CD4-positive, alpha-beta T cell treated with Interferon alpha-2 for 1 hour (primary cell): ENCODE results near the gene MEF2B.
"Not testable (repeated sequence)": the region's sequence is repeated elsewhere in the genome, so short reads cannot be mapped to it uniquely, and the experiment has no call there.

Experiments
- DNase-seq, 2 donors: peaks; one replicate each; pipeline ENCODE4 v3.0.0-alpha.2; 2020 to 2022

The MEF2B gene

DNA sequence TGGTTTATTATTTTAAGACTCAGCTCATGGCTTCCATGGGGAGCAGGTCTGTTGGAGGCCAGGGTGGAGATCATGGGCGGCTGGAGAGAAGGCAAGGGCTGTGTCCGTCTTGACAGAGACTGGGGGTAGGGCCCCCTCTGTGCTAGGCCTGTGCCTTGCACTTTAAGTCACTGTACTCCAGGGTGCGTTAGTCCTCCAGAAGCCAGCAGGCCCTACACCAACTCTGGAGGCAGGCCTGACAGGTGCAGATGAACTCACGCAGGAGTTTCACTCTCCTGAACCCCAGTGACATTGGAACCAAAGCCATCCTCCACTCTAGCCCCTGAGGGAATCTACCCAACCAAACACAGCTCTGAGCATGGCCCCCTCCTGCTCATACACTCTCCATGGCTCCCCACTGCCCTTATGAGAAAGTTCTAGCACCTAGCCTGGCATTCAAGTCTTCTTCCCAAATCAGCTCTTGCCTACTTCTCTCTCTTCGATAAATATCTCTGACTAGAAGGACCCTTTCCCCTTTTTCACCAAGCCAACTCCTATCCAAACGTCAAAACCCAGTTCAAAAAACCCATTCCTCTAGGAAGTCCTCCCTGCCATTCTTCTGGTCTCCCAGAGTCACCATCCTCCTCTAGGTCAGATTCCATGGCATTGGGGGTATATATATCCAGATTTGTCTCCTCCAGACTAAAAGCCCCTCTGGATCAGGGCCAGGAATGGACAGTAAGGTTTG, 15.1 kb downstream of the MEF2B start:
- DNase-seq: no peak

DNA sequence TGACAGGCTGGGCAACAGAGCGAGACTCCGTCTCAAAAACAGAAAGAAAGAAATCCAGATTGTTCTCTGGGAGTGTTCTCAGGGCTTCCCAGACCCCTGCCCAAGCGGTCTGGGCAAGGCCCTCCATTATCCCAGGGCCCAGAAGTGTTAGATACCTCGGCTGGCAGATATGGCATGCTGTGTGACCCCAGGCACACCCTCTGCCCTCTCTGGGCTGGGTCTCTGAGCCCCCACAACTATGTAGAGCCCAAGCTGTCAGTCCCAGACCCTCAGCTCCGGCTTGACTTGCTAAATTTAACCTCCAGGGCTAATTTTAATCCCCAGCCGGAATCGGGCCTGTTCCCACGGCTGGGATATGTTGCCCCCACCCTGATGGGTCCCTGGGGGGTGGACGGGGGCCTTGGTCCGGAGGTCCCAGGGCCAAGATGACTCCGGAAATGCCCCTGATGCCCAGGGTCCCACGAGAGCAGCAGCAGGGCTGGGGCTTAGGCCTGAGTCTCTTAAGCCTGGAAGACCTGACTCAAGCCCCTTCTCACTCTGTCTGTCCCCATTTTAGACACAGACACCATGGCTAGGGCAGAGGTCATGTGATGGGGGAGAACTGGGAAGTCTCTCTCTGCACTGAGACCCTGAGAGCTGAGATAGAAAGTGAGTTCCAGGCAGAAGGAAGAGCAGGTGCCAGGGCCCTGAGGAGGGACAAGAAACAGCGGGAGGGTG, 17.2 kb downstream of the MEF2B start:
- DNase-seq: no peak

DNA sequence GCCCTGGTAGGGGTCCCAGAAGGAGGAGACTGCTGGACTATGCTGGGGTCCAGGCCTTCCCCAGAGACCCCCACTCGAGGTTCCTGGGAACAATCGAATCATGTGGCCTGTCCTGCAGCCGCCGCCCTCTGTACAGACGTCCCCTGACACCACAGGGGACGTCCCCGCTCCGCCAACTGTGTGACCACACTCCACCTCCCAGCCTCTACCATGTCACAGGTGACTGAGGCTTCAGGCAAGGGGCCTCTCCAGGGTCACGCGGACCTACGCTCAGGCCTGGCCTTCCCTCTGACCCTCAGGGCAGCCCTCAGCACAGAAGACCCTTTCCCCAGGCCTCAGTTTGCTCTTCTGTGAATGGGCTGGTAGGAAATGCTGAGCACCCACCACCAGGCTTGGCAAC, 18.6 kb downstream of the MEF2B start:
- no peak for DNase-seq

DNA sequence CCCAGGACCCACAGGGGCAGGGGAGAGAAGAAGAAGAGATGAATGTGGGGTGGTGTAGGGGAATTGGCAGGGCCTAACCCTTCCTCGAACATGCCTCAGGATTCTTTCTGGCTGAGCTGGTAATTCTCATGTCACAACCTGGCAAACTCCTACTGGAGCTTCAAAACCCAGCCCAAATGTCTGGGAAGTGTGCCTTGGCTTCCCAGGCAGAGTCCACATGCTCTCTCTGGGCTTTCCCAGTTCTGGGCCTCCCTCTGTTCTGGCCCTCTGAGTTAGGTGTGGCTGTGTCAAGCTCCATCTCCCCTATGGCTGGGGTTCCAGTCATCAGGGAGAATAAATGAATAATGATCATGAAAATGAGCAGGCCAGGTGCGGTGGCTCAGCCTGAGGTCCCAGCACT, 20.6 kb downstream of the MEF2B start:
- DNase-seq: no peak

DNA sequence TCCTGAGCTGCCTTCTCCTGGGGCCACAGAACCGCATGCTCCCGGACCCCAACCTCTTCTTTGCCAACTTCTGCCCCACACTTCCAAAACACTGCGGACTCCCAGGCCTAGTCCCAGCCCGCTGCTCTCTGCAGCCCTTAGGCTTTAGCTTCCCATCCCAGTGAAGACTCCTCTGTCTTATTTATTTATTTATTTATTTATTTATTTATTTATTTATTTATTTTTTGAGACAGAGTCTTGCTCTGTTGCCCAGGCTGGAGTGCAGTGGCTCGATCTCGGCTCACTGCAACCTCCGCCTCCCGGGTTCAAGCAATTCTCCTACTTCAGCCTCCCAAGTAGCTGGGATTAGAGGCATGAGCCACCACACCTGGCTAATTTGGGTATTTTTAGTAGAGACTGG, 21.6 kb downstream of the MEF2B start:
- DNase-seq: not testable (repeated sequence)

DNA sequence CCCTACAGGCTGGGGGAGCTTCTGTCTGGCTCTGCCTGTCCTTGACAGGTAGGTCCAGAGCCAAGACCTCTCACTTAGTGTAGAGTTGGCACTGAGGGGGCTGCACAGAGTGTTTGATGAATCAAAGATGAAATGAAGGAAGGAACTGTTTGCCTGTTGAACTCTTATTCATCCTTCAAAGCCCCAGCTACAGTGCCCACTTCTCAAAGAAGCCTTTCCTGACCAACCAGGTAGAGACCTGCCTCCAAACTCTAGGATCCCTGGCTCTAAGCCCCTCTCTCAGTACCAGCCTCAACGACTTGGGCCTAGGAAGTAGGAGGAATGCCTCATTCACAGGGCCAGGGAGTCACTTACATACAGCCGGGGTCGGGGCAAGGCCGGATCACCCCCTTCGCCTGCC, 22.7 kb downstream of the MEF2B start:
- no peak for DNase-seq

DNA sequence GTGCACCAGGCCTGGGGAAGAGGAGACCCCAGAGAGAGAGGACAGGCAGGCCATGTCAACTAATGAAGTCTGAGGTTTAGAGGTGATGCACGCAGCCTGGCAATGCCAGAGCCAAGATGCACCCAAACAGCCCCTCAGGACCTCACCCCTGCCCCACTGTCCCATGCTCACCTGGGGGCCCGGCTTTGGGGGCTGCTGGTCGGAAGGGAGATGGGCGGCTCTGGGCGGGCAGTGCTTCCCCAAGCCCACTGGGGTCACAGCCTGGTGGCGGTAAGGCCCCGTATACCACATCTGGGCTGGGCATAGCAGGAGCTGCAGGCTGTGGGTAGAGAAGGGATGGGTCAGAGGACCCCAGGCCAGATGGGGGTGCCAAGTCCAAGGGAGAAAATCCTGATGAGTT, 23.2 kb downstream of the MEF2B start:
- no peak for DNase-seq

DNA sequence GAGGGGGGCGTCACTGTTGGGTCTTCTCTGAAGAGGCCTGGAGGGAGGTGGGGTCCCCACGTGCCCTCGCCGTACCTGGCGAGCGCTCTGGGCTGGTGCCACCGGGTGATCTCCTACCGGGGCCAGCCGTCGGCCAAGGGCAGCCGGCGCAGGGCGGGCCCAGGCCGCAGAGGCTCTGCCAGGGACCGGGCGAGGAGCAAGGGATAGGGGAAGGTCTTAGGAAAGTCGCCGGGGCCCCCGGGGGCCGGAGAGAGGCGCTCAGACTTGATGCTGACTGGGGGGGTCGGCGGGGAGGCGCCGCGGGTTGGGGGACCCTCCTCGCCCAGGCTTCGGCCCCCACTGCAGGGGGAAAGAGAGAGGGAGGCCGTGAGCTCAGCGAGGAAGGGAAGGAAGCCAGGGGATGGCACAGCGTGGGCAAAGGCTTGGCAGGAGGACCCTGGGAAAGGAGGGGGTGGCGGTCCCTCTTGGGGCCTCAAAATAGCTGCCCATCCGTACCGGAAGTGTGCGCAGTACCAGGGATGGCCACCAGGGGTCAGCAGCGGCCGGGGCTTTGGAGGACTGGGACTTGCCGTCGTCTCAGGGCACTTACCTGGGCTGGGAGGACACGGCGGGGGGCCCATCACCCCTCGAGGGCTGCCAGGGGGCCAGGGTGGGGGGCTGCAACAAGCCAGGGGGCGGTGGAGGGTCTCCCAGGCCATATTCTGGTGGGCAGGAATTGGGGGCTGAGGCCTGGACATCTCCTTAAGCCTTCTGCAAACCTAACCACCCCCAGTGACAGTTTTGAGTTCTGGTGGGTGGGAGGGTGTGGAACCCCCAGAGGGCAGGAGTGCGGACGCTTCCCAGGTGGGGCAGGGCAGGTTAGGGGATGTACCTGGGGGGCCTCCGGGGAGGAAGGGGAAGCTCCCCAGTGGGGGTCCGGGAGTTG, 24.1 kb downstream of the MEF2B start:
- peak; percentile 80 to 87 for DNase-seq

DNA sequence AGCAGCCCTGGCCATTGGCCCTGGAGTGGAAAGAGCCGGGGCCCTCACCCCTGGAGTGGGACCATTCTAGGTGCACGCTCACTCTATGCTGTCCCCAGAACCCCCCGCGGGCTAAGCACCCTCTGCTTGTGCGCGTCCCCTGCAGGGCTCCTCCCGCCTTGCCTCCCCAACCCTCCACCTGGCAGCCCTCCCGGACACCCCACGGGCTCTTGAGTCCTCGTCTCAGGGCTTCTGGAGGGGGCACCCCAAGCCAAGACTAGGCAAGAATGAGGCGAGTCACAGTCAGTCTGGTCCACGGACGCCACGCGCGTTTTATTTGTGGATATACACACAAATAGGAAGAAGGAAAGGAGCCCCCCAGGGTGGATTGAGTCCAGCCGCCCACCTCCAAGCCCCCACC, 24.8 kb downstream of the MEF2B start:
- DNase-seq: no peak

DNA sequence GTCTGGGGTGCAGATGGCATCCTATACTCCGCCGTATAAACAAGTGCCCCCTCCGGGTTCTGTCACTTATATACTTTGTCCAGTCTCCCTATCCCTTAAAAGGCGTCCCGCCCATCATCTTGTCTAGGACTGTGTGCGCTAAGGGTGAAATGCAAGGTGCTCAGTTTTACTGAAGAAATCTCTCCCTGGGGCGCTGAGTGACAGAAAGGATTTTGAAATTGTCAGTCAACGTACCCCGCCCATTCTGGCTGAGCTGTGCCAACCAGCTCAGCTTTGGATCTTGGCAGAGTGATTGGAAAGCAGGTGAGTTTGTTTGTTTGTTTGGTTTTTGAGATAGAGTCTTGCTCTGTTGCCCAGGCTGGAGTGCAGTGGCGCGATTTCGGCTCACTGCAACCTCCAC, 27.7 kb downstream of the MEF2B start:
- no peak for DNase-seq

DNA sequence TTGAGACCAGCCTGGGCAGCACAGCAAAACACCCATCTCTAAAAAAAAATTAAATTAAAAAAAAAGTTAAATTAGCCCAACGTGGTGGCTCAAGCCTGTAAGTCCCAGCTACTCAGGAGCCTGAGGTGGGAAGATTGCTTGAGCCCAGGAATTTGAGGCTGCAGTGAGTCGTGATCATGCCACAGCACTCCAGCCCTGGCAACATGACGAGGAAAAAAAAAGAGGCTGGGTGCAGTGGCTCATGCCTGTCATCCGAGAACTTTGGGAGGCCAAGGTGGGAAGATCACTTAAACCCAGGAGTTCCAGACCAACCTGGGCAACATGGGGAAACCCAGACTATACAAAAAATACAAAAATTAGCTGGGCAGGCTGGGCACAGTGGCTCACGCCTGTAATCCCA, 29.6 kb downstream of the MEF2B start:
- DNase-seq: no peak

DNA sequence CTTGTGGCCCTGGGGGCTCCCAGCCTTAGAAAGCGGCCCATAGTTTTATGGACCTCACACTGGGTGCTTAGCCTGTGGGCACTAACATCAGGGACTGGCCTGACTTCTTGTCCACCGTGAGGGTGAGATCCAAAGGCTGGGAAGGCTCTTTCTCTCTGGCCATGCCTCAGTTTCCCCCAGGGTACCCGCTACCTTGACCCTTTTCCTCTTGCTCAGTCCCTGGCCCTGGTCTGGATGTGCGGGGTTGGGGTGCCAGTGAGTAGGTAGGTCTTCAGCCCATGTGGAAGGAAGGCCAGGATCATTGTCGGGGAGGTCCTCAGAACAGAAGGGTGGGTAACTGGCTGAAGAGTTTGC, 30.2 kb downstream of the MEF2B start:
- DNase-seq: no peak

DNA sequence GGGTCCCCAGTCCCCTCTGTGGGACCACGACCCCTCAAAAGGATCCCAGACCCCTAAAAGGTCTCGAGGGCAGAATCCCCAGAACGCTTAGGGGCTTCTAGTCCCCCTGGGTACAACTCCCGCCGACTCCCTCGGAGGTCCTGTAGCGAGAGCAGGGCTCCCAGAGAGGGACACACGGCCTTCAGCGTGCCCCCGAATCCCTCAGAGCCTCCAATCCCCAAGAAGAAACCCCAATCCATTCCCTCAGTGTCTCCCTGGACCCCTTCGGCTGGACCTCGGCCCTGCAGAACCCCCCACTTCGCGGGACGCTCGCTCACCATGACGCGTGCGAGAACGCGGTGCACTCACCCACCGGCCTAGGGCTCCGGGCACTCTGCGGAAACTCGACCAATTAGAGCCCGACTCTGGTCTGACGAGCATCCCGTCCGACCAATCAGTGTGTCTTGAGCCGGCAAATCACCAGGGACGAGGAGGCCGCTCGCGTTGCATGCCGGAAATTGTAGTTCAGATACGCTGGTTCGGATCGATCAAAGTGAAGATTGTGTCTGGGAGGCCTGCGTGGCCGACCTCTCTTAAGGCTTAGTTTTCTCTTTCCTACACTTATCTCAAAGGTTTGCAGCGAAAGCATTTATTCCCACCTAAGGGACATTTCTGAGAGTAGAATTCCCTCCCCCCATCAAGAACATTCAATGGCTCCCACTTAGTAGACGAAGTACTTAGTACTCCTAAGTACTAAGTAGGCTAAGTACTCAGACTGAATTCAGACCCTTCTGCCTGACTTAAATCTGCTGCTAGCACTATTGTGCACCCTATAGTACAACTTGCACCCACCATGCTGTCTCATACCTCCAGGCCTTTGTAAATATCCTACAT, 31.7 kb downstream of the MEF2B start, which contains the start of gene TMEM161A:
TSS of gene TMEM161A (minus strand) at position 370 of the 873 bp plus-strand sequence. CDS start at position 320, 50 bp downstream.
- peak; percentile 96 to 98 for DNase-seq

DNA sequence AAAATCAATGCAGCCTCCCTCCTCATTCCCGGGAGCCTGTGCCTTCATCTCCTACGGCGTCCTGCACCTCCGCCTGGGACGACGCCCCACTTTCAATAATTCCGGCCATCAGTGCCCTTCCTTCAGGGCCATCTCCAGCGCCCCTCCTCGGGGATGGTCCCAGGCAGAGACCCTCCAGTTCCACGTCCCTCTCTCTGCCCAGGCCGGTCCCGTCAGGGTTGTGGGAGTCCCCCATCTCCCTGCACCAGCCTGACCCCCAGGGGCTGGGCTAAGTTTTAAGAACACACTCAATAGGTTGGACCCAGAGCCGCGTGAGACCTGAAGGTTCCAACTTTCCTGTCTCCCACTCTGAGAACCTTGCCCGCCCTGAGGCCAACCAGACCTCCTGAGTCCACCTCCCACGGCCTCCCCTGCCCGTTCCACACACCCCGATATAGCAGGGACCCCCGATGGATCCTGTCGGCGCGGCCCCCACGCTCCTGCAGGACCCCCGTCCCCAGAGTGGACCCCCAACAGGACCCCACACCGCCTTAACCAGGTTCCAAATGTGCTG, 32.4 kb downstream of the MEF2B start:
- no peak for DNase-seq

DNA sequence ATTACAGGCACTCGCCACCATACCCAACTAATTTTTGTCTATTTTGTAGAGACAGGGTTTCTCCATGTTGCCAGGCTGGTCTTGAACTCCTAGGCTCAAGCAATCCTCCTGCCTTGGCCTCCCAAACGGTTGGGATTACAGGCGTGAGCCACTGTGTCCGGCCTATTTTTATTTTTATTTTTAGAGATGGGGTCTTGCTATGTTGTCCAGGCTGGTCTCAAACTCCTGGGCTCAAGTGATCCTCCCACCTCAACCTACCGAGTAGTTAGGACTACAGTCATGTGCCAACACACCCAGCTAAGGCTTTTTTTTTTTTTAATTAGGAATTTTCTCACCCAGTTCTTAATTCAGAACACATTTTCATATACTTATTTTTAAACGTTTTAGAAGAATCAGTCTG, 34.4 kb downstream of the MEF2B start:
- DNase-seq: not testable (repeated sequence)

DNA sequence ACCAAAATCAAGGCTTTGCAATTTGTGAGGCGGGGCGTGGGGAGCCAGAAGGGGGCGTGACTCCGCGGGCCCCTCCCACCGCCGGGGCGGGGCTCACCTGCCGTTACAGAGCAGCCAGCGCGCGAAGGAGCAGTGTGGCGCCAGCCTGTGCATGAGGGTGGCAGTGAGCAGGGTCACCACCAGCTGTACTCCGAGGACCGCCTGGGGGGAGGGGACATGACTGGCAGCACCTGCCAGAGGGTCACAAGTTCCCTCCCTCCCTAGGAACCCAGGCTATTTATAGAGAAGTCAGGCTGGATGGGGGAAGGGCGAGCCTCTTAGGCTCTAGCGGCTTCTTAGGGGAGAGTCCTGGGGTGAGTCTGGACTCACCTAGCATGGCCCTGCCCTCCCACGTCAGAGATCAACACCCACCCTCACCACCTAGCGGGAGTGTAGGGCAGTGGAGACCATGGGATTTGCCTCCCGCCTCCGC, 35.3 kb downstream of the MEF2B start:
- DNase-seq: peak; percentile 34 to 45

DNA sequence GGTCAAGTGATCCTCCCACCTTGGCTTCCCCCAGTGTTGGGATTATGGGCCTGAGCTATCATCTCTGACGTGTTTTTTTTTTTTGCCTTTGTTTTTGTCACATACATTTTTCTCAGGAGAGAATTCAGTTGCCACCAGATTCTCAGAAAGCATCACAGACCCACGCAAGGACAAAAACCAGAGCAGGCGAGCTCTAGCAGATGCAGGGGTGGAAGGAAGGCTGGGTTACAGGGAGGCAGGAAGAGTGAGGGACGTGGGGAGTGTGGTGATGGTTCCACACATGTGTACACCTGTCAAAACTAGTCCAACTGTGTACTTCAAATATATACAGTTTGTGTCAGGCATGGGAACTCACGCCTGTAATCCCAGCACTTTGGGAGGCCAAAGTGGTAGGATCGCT, 36.1 kb downstream of the MEF2B start:
- no peak for DNase-seq

DNA sequence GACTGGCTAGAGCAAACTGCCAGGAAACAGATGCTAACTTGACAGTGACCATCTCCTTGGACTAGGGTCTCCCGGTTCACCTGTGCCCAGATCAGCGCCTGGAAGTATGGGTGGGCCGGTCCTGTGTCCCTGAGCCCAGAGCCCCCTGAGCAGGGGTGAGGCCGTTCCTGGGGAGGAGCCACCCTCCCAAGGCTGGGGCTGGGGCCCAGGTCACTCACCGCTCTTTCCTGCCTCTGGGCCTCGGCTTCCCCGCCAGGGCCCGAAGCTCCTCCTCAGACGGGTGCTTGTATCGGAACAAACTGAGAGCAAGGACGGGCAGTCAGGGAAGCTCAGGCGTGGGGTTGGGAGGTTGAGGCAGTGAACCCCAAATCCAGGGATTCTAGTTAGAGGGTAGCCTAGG, 37.2 kb downstream of the MEF2B start:
- no peak for DNase-seq

DNA sequence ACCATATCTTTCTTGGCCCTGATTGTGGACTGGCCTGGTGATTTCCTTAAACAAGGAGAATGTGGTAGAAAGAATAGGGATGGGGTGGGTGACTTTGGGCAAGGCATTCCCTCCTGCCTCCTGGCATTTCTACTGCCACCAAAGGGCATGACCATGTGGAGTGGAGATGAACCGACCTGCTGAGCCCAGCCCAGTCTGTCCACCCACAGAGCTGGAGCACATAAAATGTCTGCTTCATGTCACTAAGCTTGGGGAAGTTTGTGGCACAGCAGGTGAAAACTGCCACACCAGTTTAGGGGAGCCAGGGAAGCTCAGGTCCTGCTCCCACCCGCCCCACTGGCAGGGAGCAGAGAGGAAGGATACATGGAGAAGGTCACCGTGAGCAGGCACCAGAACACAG, 38.1 kb downstream of the MEF2B start:
- DNase-seq: no peak

DNA sequence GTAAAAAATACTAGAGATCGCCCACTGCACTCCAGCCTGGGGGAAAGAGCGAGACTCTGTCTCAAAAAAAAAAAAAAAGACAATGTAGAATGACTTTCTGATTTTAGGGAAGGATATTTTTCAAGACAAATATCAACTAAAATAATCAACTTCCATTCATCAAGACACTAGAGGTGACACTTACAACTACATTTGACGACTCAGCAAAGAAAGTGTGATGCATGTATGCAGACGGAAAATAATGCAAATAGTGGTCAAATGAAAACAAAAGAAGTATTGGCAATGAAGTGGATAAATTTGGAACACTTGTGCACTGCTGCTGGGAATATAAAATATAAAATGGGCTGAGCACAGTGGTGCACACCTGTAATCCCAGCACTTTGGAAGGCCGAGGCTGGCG, 44.0 kb downstream of the MEF2B start:
- no peak for DNase-seq

DNA sequence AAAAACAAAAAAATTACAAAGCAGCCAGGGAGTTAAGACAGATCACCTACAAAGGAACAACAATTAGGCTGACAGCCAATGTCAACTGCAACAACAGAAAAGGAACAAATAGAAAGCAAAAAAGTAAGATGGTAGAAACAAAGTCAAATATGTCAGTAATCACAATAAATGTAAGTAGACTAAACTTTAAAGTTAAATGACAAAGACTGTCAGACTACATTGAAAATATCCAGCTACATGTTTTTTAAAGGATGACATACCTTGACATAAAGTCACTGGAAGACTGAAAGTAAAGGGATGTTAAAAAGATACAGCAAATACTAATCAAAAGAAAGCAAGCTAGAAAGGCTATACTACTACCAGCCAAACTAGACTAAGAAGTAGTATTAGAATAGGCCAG, 46.7 kb downstream of the MEF2B start:
- no peak for DNase-seq

DNA sequence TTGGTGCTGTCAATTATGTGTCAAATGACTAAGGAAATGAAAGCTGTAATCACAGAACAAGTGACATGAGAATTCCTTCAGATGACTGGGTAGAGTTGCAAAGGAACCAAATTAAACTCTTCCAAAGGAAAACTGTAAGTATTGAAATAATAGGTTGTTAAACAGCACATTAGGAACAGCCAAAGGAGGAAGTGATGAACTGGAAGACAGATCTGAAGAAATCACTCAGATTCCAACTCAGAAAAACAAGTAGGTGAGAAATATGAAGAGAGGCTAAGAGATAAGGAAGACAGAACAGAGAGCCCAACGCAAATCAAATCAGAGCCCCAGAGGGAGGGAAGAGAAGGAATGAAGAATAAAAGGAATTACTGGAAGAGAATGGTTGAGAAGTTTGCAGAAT, 47.2 kb downstream of the MEF2B start:
- DNase-seq: no peak
